PC-9 (cell line): ENCODE measurements around the gene GGTLC2. TPM values are rescaled to one million over a fixed set of nuclear protein-coding genes. Genes with fewer than 3 reads are reported as not detected.
"Not testable (repeated sequence)": the region's sequence is repeated elsewhere in the genome, so short reads cannot be mapped to it uniquely, and the experiment has no call there.

Experiments
- BruUV-seq: library from RNA; stranded (reverse); fragments of 400-500 nt; replicated peaks from 2 replicates; lab custom pipeline; 2021; lab: Mats Ljungman, UMichigan
- CTCF ChIA-PET: fragments of 300-600 bp; sonication (Branson Sonifier 250); formaldehyde crosslinking; loops from one replicate; lab custom pipeline; 2022; ENCODE audit warnings: antibody characterized with exemption; lab: Charles Lee
- POLR2A ChIA-PET: fragments of 300-600 bp; sonication (Branson Sonifier 250); formaldehyde crosslinking; loops from one replicate; lab custom pipeline; 2022; ENCODE audit warnings: antibody characterized with exemption; ENCODE audit not compliant: unreplicated experiment; lab: Charles Lee
- DNase-seq, 2 experiments: peaks; one replicate each; pipeline versions ENCODE4 v3.0.0 to v3.0.0-alpha.2; 2015 to 2022; ENCODE audit warnings: mixed read lengths in 1 of 2
- H2AFZ ChIP-seq: fragments of 200-600 bp; sonication (generic); 2 replicates; pipeline ENCODE4 v1.8.1; 2017; ENCODE audit warnings: antibody characterized with exemption
- H3F3A ChIP-seq: fragments of 200-600 bp; sonication (generic); 2 replicates; pipeline ENCODE4 v1.8.1; 2017; ENCODE audit warnings: antibody characterized with exemption, mild to moderate bottlenecking, low read depth; ENCODE audit not compliant: insufficient read depth
- H3K27ac ChIP-seq: fragments of 200-600 bp; sonication (generic); 2 replicates; pipeline ENCODE4 v1.6.1; 2016; ENCODE audit warnings: mixed run types
- H3K27me3 ChIP-seq: fragments of 200-600 bp; sonication (generic); 2 replicates; pipeline ENCODE4 v1.6.1; 2016; ENCODE audit warnings: low read depth, mixed run types; ENCODE audit not compliant: insufficient read depth
- H3K36me3 ChIP-seq: fragments of 200-600 bp; sonication (generic); 2 replicates; pipeline ENCODE4 v1.6.1; 2016; ENCODE audit warnings: low read depth, mixed run types
- H3K4me1 ChIP-seq: fragments of 200-600 bp; sonication (generic); replicated peaks from 2 replicates; pipeline ENCODE4 v1.6.1; 2016; ENCODE audit warnings: mixed run types; ENCODE audit not compliant: insufficient read depth
- H3K4me2 ChIP-seq: fragments of 200-600 bp; sonication (generic); 2 replicates; pipeline ENCODE4 v1.6.1; 2017; ENCODE audit warnings: mixed run types
- H3K4me3 ChIP-seq: fragments of 200-600 bp; sonication (generic); 2 replicates; pipeline ENCODE4 v1.6.1; 2016; ENCODE audit warnings: mixed run types
- H3K79me2 ChIP-seq: fragments of 200-600 bp; sonication (generic); 2 replicates; pipeline ENCODE4 v1.6.1; 2017; ENCODE audit warnings: low read depth, mixed run types
- H3K9me2 ChIP-seq: fragments of 200-600 bp; sonication (generic); 2 replicates; pipeline ENCODE4 v1.8.1; 2017; ENCODE audit warnings: mild to moderate bottlenecking; ENCODE audit not compliant: insufficient read depth
- H3K9me3 ChIP-seq: fragments of 200-600 bp; sonication (generic); 2 replicates; pipeline ENCODE4 v1.8.1; 2016; ENCODE audit warnings: low read depth; ENCODE audit not compliant: insufficient read depth
- H4K20me1 ChIP-seq: fragments of 200-600 bp; sonication (generic); 2 replicates; pipeline ENCODE4 v1.8.1; 2017; ENCODE audit not compliant: insufficient read depth
- intact Hi-C: fragments of 100-400 bp; cut with micrococcal nuclease; formaldehyde crosslinking; loops from one replicate; pipeline ENCODE4 v1.10.0; 2022; ENCODE audit not compliant: unreplicated experiment
- total RNA-seq: library from RNA; stranded (reverse); gene quantifications from 2 replicates; pipeline ENCODE4 v1.2.3, GENCODE V29; 2021
- TF ChIP-seq, protein P1 (sequence below): fragments of 200-600 bp; sonication (generic); conservative IDR thresholded peaks from 2 replicates; pipeline ENCODE4 v1.6.1; 2017; ENCODE audit warnings: mixed run types, antibody characterized with exemption, mild to moderate bottlenecking, moderate library complexity

The GGTLC2 gene
- total RNA-seq, 1 experiment from 2014 or later: not detected

DNA sequence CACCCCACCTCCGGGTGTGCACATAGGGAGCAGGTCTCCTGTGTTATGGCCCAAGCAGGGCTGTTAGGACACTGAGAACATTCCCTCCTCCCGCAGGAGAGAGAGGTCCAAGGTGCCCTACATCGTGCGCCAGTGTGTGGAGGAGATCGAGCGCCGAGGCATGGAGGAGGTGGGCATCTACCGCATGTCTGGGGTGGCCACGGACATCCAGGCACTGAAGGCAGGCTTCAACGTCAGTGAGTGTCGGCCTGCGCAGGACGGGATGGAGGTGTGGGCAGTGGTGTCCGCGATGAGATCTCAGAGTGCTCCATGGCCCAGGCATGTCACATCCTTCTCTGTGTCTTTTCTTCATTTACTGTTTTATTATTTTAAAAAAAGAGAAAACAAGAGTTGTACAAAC, 12.2 kb upstream of the GGTLC2 start:
- BruUV-seq: not testable (repeated sequence)

DNA sequence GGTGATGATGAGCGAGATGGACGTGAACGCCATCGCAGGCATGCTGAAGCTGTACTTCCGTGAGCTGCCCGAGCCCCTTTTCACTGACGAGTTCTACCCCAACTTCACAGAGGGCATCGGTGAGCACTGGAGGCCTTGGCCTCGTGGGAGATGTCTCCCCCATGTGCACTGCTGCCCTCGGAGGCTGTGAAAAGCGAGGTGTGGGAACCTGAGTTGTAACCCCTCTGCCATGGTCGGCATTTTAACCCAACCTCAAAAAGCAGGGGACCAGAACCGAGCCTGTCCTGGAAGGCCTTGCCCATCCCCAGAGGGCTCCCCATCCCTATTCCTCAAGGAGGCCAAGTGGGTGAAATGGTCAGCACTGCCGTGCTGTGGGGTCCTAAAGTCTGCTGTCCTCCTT, 10.9 kb upstream of the GGTLC2 start:
- intact Hi-C loops, BruUV-seq, H3K27ac ChIP-seq, H3K4me3 ChIP-seq, H3K79me2 ChIP-seq, H3F3A ChIP-seq, H3K4me1 ChIP-seq, H3K9me2 ChIP-seq, POLR2A ChIA-PET, H4K20me1 ChIP-seq, H3K9me3 ChIP-seq, CTCF ChIA-PET, H2AFZ ChIP-seq, DNase-seq, H3K27me3 ChIP-seq, H3K36me3 ChIP-seq, H3K4me2 ChIP-seq: not testable (repeated sequence)

More for the DNA sequence above, 12.2 kb upstream of the GGTLC2 start:
- intact Hi-C loops, H3K36me3 ChIP-seq, H3K9me3 ChIP-seq, H3K27me3 ChIP-seq, CTCF ChIA-PET, H3K27ac ChIP-seq, H4K20me1 ChIP-seq, H3K4me2 ChIP-seq, H2AFZ ChIP-seq, H3K4me1 ChIP-seq, H3K9me2 ChIP-seq, H3K4me3 ChIP-seq, H3K79me2 ChIP-seq, POLR2A ChIA-PET, DNase-seq, H3F3A ChIP-seq: not testable (repeated sequence)

DNA sequence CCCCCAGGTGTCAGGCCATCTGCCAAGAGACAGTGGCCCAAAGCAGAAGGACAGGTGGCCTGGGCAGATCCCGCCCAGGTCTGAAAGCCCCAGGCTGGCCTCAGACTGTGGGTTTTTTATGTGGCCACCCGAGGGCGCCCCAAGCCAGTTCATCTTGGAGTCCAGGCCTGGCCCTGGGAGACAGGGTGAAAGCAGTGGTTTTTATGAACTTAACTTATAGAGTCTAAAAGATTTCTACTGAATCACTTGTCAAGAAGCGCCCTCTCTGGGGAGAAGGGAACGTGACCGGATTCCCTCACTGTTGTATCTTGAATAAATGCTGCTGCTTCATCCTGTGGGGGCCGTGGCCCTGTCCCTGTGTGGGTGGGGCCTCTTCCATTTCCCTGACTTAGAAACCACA, 8.2 kb upstream of the GGTLC2 start:
- H4K20me1 ChIP-seq, H3K79me2 ChIP-seq, H3F3A ChIP-seq, H3K4me3 ChIP-seq, POLR2A ChIA-PET, H3K27me3 ChIP-seq, intact Hi-C loops, H3K4me2 ChIP-seq, H3K9me2 ChIP-seq, H3K4me1 ChIP-seq, H3K27ac ChIP-seq, H2AFZ ChIP-seq, BruUV-seq, H3K36me3 ChIP-seq, H3K9me3 ChIP-seq, CTCF ChIA-PET: not testable (repeated sequence)
- DNase-seq: peak in 1 of 2 experiments; percentile 42
- TF ChIP-seq, protein P1, sequence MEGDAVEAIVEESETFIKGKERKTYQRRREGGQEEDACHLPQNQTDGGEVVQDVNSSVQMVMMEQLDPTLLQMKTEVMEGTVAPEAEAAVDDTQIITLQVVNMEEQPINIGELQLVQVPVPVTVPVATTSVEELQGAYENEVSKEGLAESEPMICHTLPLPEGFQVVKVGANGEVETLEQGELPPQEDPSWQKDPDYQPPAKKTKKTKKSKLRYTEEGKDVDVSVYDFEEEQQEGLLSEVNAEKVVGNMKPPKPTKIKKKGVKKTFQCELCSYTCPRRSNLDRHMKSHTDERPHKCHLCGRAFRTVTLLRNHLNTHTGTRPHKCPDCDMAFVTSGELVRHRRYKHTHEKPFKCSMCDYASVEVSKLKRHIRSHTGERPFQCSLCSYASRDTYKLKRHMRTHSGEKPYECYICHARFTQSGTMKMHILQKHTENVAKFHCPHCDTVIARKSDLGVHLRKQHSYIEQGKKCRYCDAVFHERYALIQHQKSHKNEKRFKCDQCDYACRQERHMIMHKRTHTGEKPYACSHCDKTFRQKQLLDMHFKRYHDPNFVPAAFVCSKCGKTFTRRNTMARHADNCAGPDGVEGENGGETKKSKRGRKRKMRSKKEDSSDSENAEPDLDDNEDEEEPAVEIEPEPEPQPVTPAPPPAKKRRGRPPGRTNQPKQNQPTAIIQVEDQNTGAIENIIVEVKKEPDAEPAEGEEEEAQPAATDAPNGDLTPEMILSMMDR: peak; percentile 31; the same call in 1 of the 2 replicates

DNA sequence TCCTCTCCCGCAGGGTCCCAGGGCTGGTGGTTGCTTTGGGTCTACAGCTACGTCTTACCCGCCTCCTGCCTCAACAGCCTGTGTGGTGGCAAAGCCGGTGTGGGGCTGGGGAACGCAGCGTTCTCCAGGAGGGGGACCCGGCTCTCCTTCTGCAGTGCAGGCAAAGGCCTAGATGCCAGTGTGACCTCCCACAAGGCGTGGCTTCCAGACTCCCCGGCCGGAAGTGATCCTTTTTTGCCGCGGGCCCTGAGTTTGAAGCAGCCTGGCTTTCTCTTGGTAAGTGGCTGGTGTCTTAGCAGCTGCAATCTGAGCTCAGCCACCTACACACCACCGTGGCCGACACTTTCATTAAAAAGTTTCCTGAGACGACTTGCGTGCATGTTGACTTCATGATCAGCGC, 6.1 kb upstream of the GGTLC2 start:
- H2AFZ ChIP-seq, H3K27me3 ChIP-seq, H3F3A ChIP-seq, H3K4me1 ChIP-seq, H3K27ac ChIP-seq, H3K9me2 ChIP-seq, H3K4me3 ChIP-seq, H3K79me2 ChIP-seq, H4K20me1 ChIP-seq, BruUV-seq, intact Hi-C loops, H3K4me2 ChIP-seq, DNase-seq, CTCF ChIA-PET, H3K36me3 ChIP-seq, H3K9me3 ChIP-seq, POLR2A ChIA-PET: not testable (repeated sequence)

DNA sequence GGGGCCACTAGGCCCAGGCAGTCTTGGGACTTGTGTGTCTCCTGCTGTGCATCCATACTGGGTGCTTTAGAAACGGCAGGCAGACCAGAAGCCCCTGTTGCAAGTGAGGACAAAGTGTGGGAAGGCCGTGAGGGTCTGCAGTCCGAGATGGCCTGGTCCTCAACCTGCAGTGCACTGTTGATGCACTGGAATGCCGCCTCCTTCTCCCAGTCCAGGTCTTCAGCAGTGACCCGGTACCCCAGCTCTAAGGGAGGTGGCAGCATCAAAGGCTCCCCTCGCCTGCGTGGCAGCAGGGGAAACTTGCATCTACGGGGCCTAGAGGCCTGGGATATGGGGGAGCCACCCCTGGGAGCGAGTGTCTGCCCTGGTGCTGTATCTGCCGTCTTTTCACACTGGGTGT, 2.2 kb upstream of the GGTLC2 start:
- H3K4me2 ChIP-seq, H3K4me1 ChIP-seq, DNase-seq, H3K9me2 ChIP-seq, H3K27ac ChIP-seq, H3K4me3 ChIP-seq, H3F3A ChIP-seq, H3K79me2 ChIP-seq, intact Hi-C loops, BruUV-seq, CTCF ChIA-PET, H3K9me3 ChIP-seq, H2AFZ ChIP-seq, H3K36me3 ChIP-seq, H4K20me1 ChIP-seq, POLR2A ChIA-PET, H3K27me3 ChIP-seq: not testable (repeated sequence)

DNA sequence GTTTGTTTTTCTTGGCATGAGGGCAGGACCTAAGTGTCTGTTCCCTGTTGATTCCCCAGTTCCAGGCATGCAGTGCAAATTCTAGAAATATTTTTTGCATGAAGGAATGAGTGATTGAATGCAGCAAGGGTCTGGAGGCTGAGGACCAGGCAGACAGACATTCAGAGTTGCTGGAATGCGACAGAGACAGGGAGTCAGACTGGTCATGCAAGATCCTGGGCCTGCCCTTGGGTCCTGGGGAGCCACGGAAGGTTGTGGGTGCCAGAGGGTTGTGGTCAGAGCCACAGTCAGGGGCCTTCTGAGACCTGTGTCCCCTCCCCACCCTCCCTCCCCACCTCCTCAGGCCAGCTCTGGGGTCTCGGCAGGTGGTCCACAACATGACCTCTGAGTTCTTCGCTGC, 1.6 kb downstream of the GGTLC2 start:
- H3F3A ChIP-seq, POLR2A ChIA-PET, H3K79me2 ChIP-seq, BruUV-seq, intact Hi-C loops, H3K4me1 ChIP-seq, H3K27ac ChIP-seq, H4K20me1 ChIP-seq, DNase-seq, H3K9me3 ChIP-seq, H3K36me3 ChIP-seq, H2AFZ ChIP-seq, H3K4me3 ChIP-seq, H3K27me3 ChIP-seq, CTCF ChIA-PET, H3K9me2 ChIP-seq, H3K4me2 ChIP-seq: not testable (repeated sequence)
